ENCODE data around the gene CPS1. TPM values are rescaled to one million over a fixed set of nuclear protein-coding genes. Genes with fewer than 3 reads are reported as not detected.

CPS1 gene
- total RNA-seq, 1 experiment from 2014 or later: 0.84 TPM

DNA sequence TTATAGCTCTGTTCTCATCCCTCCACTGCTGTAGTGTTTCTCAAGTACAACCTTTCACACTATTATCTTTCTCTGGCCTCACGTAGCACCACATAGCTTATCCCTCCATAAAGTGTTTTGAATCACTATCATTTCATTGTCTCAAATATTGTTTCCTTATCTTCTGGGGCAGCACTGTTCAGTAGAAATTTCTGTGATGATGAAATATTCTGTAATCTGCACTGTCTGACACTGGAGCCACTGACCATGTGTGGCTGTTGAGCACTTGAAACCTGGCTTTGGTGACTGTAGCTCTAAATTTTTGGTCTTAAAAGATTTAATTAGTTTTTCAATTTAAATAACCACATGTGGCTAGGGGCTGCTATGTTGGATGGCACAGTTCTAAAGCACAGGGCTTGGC is 78.9 kb downstream of the CPS1 start:
- no peaks in the 10 kb centered on the region for H3K4me1 ChIP-seq
- H3K36me3 ChIP-seq (ENCODE audit: control insufficient read depth, insufficient read depth, low read length): no peaks in the 10 kb centered on the region
- Mint-ChIP-seq H3K27ac (ENCODE audit: unreplicated experiment) (peak overlapping the region; percentile 58), H3K27me3 (ENCODE audit: insufficient read depth, unreplicated experiment) (peaks cover 2% of the 10 kb centered on the region), H3K9me3 (ENCODE audit: unreplicated experiment) (no peaks in the 10 kb centered on the region), H3K4me1 (ENCODE audit: low read depth, unreplicated experiment) (no peaks in the 10 kb centered on the region), H3K36me3 (ENCODE audit: insufficient read depth, unreplicated experiment) (no peaks in the 10 kb centered on the region), H3K4me3 (ENCODE audit: unreplicated experiment) (no peak overlapping the region)
- CTCF ChIA-PET: no interaction called here
- intact Hi-C loops (cut with micrococcal nuclease; ENCODE audit: unreplicated experiment): no loop called here
- H3K4me3 ChIP-seq (ENCODE audit: low read depth, low read length): no peak overlapping the region
- POLR2A ChIA-PET: no interaction called here
- H3K27me3 ChIP-seq (replicated peaks; ENCODE audit: control insufficient read depth, insufficient read depth, low read length): no peaks in the 10 kb centered on the region
- TF ChIP-seq, protein P1, sequence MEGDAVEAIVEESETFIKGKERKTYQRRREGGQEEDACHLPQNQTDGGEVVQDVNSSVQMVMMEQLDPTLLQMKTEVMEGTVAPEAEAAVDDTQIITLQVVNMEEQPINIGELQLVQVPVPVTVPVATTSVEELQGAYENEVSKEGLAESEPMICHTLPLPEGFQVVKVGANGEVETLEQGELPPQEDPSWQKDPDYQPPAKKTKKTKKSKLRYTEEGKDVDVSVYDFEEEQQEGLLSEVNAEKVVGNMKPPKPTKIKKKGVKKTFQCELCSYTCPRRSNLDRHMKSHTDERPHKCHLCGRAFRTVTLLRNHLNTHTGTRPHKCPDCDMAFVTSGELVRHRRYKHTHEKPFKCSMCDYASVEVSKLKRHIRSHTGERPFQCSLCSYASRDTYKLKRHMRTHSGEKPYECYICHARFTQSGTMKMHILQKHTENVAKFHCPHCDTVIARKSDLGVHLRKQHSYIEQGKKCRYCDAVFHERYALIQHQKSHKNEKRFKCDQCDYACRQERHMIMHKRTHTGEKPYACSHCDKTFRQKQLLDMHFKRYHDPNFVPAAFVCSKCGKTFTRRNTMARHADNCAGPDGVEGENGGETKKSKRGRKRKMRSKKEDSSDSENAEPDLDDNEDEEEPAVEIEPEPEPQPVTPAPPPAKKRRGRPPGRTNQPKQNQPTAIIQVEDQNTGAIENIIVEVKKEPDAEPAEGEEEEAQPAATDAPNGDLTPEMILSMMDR (IDR thresholded peaks at IDR 0.05; ENCODE audit: insufficient read depth in 1 of 2, low read depth in 1 of 2, low read length in 1 of 2, severe bottlenecking in 1 of 2, unreplicated experiment in 1 of 2): no peak
- DNase-seq: no peak
- no peaks in the 10 kb centered on the region for H3K9me3 ChIP-seq
- no TSS peak for BruUV-seq (replicated peaks)

DNA sequence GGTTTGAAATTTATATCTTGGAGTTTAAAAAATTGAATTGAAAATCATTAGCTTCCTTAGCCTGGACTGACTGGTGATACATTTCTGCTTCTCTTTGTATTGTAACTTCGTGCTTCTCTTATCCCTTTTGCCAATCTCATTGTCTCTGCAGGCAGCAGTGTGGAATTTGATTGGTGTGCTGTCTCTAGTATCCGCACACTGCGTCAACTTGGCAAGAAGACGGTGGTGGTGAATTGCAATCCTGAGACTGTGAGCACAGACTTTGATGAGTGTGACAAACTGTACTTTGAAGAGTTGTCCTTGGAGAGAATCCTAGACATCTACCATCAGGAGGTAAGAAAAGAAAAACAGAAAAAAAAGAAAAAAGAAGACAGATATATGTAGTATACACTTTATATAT is 85.9 kb downstream of the CPS1 start:
- intact Hi-C loops (cut with micrococcal nuclease; ENCODE audit: unreplicated experiment): no loop called here
- no peak overlapping the region for H3K27ac Mint-ChIP-seq (ENCODE audit: unreplicated experiment)
- no peaks in the 10 kb centered on the region for H3K9me3 Mint-ChIP-seq (ENCODE audit: unreplicated experiment)
- Histone ChIP-seq H3K9me3 (no peaks in the 10 kb centered on the region), H3K36me3 (ENCODE audit: control insufficient read depth, insufficient read depth, low read length) (no peaks in the 10 kb centered on the region), H3K4me3 (ENCODE audit: low read depth, low read length) (no peak overlapping the region), H3K27me3 (replicated peaks; ENCODE audit: control insufficient read depth, insufficient read depth, low read length) (no peaks in the 10 kb centered on the region), H3K4me1 (no peaks in the 10 kb centered on the region)
- ChIA-PET CTCF (no interaction called here), POLR2A (no interaction called here)
- no TSS peak for BruUV-seq (replicated peaks)
- H3K4me1 Mint-ChIP-seq (ENCODE audit: low read depth, unreplicated experiment): no peaks in the 10 kb centered on the region
- H3K27me3 Mint-ChIP-seq (ENCODE audit: insufficient read depth, unreplicated experiment): no peaks in the 10 kb centered on the region
- H3K36me3 Mint-ChIP-seq (ENCODE audit: insufficient read depth, unreplicated experiment): no peaks in the 10 kb centered on the region
- no peak for DNase-seq
- no peak overlapping the region for H3K4me3 Mint-ChIP-seq (ENCODE audit: unreplicated experiment)
- TF ChIP-seq, protein P1 (IDR thresholded peaks at IDR 0.05; ENCODE audit: insufficient read depth in 1 of 2, low read depth in 1 of 2, low read length in 1 of 2, severe bottlenecking in 1 of 2, unreplicated experiment in 1 of 2): no peak

DNA sequence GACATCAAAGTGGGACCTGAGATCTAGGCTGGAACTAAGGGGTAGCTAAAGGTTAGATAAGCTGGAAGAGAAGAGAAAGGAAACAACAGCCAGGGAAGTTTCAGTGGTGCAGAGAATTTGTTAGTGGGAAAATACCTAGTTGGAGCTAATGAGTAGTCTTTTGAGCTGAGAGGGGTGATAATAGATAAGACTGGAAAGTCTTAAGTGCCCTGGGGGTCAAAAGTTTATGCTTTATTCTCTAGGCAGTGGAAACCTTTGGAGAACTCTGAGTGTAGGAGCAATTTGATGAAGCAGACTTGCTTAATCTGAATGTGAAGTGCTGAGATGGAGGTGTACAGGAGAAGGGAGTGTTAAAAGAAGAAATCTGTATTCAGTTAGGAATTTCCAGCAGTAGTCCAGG is 90.8 kb downstream of the CPS1 start:
- Histone ChIP-seq H3K4me3 (ENCODE audit: low read depth, low read length) (no peak overlapping the region), H3K9me3 (no peaks in the 10 kb centered on the region), H3K4me1 (no peaks in the 10 kb centered on the region), H3K36me3 (ENCODE audit: control insufficient read depth, insufficient read depth, low read length) (no peaks in the 10 kb centered on the region), H3K27me3 (replicated peaks; ENCODE audit: control insufficient read depth, insufficient read depth, low read length) (no peaks in the 10 kb centered on the region)
- POLR2A ChIA-PET: no interaction called here
- Mint-ChIP-seq H3K27ac (ENCODE audit: unreplicated experiment) (no peak overlapping the region), H3K36me3 (ENCODE audit: insufficient read depth, unreplicated experiment) (no peaks in the 10 kb centered on the region), H3K9me3 (ENCODE audit: unreplicated experiment) (no peaks in the 10 kb centered on the region), H3K4me3 (ENCODE audit: unreplicated experiment) (no peak overlapping the region), H3K4me1 (ENCODE audit: low read depth, unreplicated experiment) (no peaks in the 10 kb centered on the region), H3K27me3 (ENCODE audit: insufficient read depth, unreplicated experiment) (no peaks in the 10 kb centered on the region)
- CTCF ChIA-PET: no interaction called here
- BruUV-seq (replicated peaks): no TSS peak
- TF ChIP-seq, protein P1 (IDR thresholded peaks at IDR 0.05; ENCODE audit: insufficient read depth in 1 of 2, low read depth in 1 of 2, low read length in 1 of 2, severe bottlenecking in 1 of 2, unreplicated experiment in 1 of 2): no peak
- intact Hi-C loops (cut with micrococcal nuclease; ENCODE audit: unreplicated experiment): no loop called here
- no peak for DNase-seq

All from Caco-2 (cell line).